ENCODE data around the gene NUDT3. TPM values are rescaled to one million over a fixed set of nuclear protein-coding genes. Genes with fewer than 3 reads are reported as not detected.
A peak's percentile ranks its signal among the peaks of the same experiment; 100 is the strongest.

NUDT3 gene
- total RNA-seq, 1 donor from 2014 or later = 33.3 TPM

GRCh38 chr6:34350137-34350933, 42.1 kb downstream of the NUDT3 start:
- Mint-ChIP-seq H3K27ac (peak overlapping the region; percentile 78), H3K9me3 (no peaks in the 10 kb centered on the region), H3K27me3 (ENCODE audit: low read depth) (no peaks in the 10 kb centered on the region), H3K4me1 (peaks cover 17% of the 10 kb centered on the region), H3K4me3 (no peak overlapping the region), H3K36me3 (no peaks in the 10 kb centered on the region)
- TF ChIP-seq CTCF (IDR thresholded peaks at IDR 0.05; ENCODE audit: unreplicated experiment) = no peak
- DNase-seq (ENCODE audit: low spot score in 2 of 2, unreplicated experiment in 2 of 2) = no peak

GRCh38 chr6:34349211-34349610, 43.3 kb downstream of the NUDT3 start:
- DNase-seq (ENCODE audit: low spot score in 2 of 2, unreplicated experiment in 2 of 2) = no peak
- Mint-ChIP-seq H3K4me1 (peaks cover 17% of the 10 kb centered on the region), H3K27ac (no peak overlapping the region), H3K36me3 (peaks cover 2% of the 10 kb centered on the region), H3K27me3 (ENCODE audit: low read depth) (no peaks in the 10 kb centered on the region), H3K9me3 (peaks cover 2% of the 10 kb centered on the region), H3K4me3 (no peak overlapping the region)
- no peak for TF ChIP-seq CTCF (IDR thresholded peaks at IDR 0.05; ENCODE audit: unreplicated experiment)

- no peaks in the 10 kb centered on the region for H3K27me3 Mint-ChIP-seq (ENCODE audit: low read depth)
- peaks cover 17% of the 10 kb centered on the region for H3K4me1 Mint-ChIP-seq
- no peak for TF ChIP-seq CTCF (IDR thresholded peaks at IDR 0.05; ENCODE audit: unreplicated experiment)
- peaks cover 4% of the 10 kb centered on the region for H3K36me3 Mint-ChIP-seq
- peaks cover 5% of the 10 kb centered on the region for H3K9me3 Mint-ChIP-seq
- H3K27ac Mint-ChIP-seq = no peak overlapping the region
- no peak overlapping the region for H3K4me3 Mint-ChIP-seq
- DNase-seq (ENCODE audit: low spot score in 2 of 2, unreplicated experiment in 2 of 2) = no peak
Measured at GRCh38 chr6:34347303-34347702, 45.2 kb downstream of the NUDT3 start.

GRCh38 chr6:34346175-34347119, 46.0 kb downstream of the NUDT3 start:
- no peaks in the 10 kb centered on the region for H3K27me3 Mint-ChIP-seq (ENCODE audit: low read depth)
- peaks cover 5% of the 10 kb centered on the region for H3K9me3 Mint-ChIP-seq
- H3K4me1 Mint-ChIP-seq = peaks cover 21% of the 10 kb centered on the region
- peaks cover 4% of the 10 kb centered on the region for H3K36me3 Mint-ChIP-seq
- no peak for DNase-seq (ENCODE audit: low spot score in 2 of 2, unreplicated experiment in 2 of 2)
- no peak overlapping the region for H3K4me3 Mint-ChIP-seq
- no peak for TF ChIP-seq CTCF (IDR thresholded peaks at IDR 0.05; ENCODE audit: unreplicated experiment)
- peak overlapping the region; percentile 8 for H3K27ac Mint-ChIP-seq

- peaks cover 19% of the 10 kb centered on the region for H3K4me1 Mint-ChIP-seq
- H3K27me3 Mint-ChIP-seq (ENCODE audit: low read depth) = no peaks in the 10 kb centered on the region
- peaks cover 4% of the 10 kb centered on the region for H3K36me3 Mint-ChIP-seq
- no peak overlapping the region for H3K27ac Mint-ChIP-seq
- no peak overlapping the region for H3K4me3 Mint-ChIP-seq
- H3K9me3 Mint-ChIP-seq = peaks cover 5% of the 10 kb centered on the region
- DNase-seq (ENCODE audit: low spot score in 2 of 2, unreplicated experiment in 2 of 2) = no peak
- no peak for TF ChIP-seq CTCF (IDR thresholded peaks at IDR 0.05; ENCODE audit: unreplicated experiment)
Measured at GRCh38 chr6:34343806-34344205, 48.7 kb downstream of the NUDT3 start.

All from mesothelial cell of epicardium (in vitro differentiated cells).